ENCODE measurements around the gene LAD1.

LAD1 gene

DNA sequence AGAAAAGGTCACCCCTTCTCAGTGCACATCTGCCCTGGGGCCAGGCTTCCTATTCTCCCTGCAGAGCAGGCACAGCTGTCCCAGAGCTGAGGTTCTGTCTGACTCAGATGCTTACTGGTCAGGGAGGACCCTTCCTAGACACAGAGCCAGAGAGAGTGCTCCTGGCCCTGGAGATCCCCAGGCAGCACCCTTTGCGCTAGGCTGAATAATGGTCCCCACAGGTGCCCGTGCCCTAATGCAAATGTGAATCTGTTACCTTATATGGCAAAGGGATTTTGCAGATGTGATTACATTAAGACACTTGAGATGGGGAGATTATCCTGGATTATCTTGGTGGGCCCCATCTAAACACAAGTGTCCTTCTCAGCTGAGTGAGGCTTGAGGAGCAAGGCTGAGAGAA, 25.0 kb upstream of the LAD1 start:
- TF ChIP-seq POLR2A (IDR thresholded peaks at IDR 0.05; ENCODE audit: low read depth, low read length), result no peak
- DNase-seq (ENCODE audit: insufficient read length, low spot score), result no peak
- FAIRE-seq, result no peak

DNA sequence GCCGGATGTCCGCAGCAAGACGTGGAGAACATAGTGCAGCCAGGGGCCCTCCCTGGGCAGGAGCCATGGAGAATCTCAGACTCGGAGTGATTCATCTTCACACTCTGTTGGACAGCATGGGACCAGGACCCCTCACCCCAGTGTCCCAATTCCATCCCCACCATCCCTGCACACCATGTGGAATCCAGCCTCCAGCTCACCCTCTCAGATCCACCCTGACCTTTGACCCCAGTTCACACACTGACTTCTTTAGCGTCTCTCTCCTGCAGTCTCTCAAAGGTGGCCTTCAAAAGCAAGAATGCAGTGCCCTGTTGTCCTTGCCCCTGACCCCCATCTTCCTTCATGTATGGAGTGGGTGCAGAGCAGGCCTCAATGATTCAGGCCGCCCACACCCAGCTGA, 24.5 kb upstream of the LAD1 start:
- DNase-seq (ENCODE audit: insufficient read length, low spot score), result no peak
- no peak for TF ChIP-seq POLR2A (IDR thresholded peaks at IDR 0.05; ENCODE audit: low read depth, low read length)
- no peak for FAIRE-seq

DNA sequence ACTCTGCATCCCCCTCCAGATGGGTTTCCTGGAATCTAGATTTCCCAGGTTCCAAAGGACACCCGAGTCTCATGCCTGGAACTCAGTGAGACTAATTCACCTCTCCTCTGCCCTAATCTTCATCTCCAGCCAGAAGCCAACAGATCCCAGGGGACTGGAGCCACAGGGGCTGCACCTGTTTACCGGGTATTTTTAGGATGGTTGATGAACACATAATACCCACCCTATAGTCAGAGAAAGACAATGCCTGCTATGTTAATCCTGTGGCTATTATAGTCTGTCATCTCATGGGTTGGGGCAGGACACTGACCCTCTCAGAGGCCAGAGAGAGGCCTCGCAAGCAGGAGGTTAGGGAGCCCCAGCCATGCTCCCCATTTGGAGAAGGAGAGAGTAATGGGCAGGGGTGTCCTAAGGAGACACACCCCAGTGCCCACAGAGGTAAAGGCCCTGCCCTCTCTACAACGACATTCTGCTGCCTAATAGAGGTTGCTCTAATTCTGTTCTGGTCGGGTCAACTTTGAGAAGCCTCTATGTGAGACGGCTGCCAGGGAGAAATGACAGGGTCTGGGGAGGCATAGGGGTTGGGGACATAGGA, 23.4 kb upstream of the LAD1 start:
- FAIRE-seq (no peak), DNase-seq (ENCODE audit: insufficient read length, low spot score) (no peak)
- no peak for TF ChIP-seq POLR2A (IDR thresholded peaks at IDR 0.05; ENCODE audit: low read depth, low read length)

DNA sequence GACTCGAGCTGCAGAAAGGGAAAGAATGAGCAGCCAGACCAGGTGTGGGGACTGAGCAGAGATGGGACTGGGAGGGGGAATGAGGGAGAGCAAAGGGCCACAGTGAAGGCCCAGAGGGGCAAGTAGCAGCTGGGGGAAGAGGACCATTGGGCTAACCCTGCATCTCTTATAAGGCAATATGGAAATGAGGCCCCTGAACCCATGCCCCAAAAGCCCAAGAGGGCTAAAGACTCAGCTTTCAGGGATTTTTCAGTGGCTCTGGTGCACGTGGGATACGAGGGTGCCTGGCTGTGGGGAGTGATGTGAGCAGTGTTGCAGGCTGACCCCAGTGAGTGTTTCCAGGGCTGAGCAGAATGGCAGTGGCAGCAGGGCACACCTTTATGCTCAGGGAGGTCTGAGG, 22.9 kb upstream of the LAD1 start:
- DNase-seq (ENCODE audit: insufficient read length, low spot score) (no peak), FAIRE-seq (no peak)
- no peak for TF ChIP-seq POLR2A (IDR thresholded peaks at IDR 0.05; ENCODE audit: low read depth, low read length)

DNA sequence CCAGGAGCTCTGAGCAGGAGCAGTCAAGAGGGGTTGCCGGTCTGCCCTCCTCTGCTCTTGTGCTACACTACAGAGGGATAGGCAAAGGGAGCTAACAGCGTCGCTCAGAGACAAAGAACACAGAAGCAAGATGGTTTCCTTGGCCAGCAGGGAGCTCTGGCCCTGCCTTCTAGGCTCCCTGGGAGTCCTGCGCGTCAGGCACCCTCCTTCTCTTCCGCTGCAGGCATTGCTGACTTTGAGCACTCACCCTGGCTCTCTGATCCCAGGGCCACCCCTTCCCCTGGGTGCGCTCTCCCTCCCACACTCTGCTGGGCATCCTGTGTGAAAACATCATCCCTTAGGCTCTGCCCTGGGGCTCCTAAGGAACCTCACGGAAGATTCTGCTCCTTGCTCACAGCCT, 21.9 kb upstream of the LAD1 start:
- DNase-seq (ENCODE audit: insufficient read length, low spot score) (no peak), FAIRE-seq (no peak)
- no peak for TF ChIP-seq POLR2A (IDR thresholded peaks at IDR 0.05; ENCODE audit: low read depth, low read length)

DNA sequence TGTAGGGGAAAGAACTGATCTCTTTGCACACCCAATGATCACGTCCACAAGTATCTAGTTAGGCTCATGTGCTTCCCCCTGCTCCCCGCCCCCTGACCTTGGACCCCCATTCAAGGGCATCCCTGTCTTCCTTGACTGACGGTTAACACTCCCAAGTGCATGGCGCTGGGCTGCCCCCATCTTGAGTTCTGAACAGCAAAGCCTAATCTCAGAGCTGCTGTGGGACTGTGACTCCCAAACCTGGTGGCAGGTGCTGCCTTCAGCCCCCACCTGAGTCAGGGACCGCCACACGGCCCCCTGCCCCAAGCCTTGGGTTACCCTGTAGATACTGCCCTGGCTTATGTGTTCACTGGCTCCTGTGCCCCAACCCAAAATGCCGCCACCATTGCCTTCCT, 21.5 kb upstream of the LAD1 start:
- DNase-seq (ENCODE audit: insufficient read length, low spot score) (no peak), FAIRE-seq (no peak)
- no peak for TF ChIP-seq POLR2A (IDR thresholded peaks at IDR 0.05; ENCODE audit: low read depth, low read length)

DNA sequence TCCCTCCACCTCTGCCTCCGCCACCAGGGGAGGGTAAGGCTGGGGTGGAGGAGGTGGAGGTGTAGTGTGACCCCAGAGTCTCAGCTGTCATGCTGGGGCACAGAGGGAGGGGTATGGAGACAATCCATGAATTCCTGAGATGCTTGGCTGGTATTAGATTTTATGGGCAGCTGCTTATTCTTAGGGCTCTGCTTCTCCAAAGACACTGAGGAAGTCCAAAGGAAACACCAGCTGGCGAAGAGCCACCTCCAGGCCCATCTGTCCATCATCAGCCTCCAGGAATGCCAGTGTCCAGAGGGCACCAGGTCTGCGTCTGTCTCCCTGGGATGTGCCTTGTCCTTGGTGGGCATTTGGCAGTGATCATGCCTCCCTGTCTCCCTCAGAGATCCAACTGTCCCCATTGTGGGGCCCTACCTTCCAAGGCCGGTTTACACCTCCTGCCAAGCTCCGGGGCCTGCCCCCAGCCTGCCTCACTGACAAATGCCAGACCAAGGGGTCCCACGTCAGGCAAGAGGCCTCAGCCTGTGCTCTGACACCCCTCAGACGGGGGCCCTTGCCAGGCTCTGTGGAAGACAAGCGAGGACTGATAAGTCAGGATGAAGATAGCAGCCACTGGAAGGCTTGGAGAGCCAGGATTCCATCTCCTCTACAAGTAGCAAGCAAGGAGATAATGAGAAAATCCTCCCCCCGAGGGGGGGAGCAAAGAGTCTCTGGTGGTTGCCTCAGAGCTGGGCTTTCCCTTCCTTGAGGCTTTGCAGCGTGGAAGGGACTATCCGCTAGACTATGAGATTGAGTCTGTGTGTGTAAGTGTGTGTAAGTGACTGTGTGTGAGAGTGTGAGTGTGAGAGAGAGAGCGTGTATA, 20.9 kb upstream of the LAD1 start:
- DNase-seq (ENCODE audit: insufficient read length, low spot score) (no peak), FAIRE-seq (no peak)
- no peak for TF ChIP-seq POLR2A (IDR thresholded peaks at IDR 0.05; ENCODE audit: low read depth, low read length)

DNA sequence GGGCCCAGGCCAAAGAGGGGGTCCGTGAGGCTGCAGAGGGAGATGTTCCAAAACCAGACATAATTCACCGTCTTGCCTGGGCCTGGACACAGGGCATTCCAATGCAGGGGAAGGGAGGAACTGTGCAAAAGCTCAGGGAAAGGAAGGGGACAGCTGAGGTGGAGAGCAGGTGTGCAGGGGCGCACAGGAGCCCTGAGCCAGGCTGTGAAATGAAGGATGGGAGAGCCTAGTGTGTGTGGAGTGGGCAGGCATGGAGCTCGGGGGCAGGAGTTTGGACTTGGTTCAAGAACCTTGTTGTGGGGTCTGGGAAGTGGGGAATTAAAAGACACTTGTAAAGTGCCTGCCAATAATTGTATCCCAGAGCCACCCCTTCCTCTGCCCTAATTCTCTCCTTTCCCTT, 20.1 kb upstream of the LAD1 start:
- no peak for FAIRE-seq
- DNase-seq (ENCODE audit: insufficient read length, low spot score), result no peak
- TF ChIP-seq POLR2A (IDR thresholded peaks at IDR 0.05; ENCODE audit: low read depth, low read length), result no peak

DNA sequence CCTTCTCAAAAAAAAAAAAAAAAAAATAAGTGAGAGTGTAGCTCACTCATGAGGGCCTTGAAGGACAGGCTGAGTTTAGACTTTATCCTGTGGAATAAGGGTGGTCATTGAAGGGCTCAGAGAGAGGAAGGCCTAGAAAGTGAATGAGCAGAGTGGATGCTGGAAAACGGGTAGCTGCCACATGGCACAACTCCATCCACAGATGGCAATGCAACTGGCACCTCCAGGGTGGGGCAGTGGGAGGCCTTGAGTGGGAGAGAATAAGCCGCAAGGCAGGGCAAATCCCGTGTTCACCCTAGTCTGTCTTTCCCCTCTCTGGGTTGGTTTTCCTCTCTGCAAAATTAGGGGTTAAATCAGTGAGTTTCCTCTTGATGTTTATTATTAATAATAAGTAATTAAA, 19.3 kb upstream of the LAD1 start:
- no peak for FAIRE-seq

DNA sequence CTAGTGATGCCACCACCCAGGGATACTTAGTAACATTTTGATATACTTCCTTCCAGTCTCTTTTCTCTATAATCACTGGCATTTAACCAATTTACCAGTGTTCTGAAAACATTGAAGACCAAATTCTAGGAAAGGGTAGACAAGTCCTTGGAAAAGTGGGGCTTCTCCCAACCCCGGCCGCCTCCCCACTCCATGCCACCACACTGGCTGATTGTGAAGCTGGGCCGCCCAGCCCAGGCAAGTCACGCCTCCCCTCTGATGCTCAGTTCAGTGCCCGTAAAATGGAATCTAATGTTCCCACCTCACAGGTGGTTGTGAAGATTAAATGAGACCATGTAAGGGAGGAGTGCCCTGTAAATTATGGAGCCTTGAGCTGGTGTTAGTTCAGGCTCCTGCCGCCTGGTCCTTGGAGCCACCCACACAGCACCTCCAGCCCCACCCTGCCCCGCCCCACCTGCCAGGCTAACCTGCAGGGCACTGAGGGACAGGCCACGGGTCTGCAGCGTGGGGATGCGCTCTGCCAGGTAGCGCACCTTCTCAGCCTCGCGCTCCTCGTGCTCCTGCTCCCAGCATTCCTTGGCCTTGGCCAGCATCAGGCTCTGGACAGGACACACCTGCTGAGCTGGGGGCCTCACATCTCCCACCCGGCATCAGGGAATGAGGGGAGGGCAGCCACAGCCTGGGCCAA, 15.1 kb upstream of the LAD1 start:
- DNase-seq (ENCODE audit: insufficient read length, low spot score) (no peak), FAIRE-seq (no peak)
- no peak for TF ChIP-seq POLR2A (IDR thresholded peaks at IDR 0.05; ENCODE audit: low read depth, low read length)

More for the DNA sequence above, 19.3 kb upstream of the LAD1 start:
- no peak for DNase-seq (ENCODE audit: insufficient read length, low spot score)
- no peak for TF ChIP-seq POLR2A (IDR thresholded peaks at IDR 0.05; ENCODE audit: low read depth, low read length)

DNA sequence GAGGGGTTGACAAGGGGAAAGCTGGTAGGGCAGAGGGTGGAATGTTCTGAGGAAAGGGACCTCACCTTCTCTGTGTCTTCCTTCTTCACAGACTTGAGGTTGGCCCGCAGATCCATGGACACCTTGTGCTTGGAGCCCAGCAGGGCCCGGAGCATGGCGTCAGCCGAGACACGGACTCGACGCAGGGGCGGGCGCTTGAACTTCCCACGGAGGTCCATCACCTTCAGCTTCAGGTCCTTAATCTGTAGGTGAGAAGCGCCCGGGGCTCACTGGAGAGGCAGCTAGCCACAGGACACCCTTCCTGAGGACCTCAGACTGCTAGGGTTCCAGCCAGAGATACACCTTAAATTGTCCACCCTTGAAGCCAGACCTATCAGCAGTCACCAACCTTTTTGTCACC, 12.2 kb upstream of the LAD1 start:
- DNase-seq (ENCODE audit: insufficient read length, low spot score), result no peak
- TF ChIP-seq POLR2A (IDR thresholded peaks at IDR 0.05; ENCODE audit: low read depth, low read length), result no peak
- no peak for FAIRE-seq

DNA sequence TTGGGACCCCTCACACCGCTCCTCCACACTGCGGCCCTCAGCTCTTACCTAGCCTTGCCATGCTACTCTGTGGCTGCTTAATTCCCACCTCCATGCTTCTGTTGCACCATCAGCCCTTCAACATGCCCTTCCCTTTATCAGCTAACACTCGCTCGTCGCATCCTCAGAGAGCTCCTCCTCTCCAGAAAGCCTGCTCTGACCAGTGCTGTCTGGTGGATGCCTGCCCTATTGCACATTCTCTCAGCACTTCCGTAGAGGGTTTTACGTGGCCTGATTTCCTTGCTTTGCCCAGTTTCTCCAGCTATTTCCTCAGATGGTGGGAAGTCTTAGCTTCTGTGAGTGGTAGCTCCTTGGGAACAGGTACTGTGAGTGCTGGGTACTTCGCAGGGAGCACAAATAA, 10.3 kb upstream of the LAD1 start:
- TF ChIP-seq POLR2A (IDR thresholded peaks at IDR 0.05; ENCODE audit: low read depth, low read length), result no peak
- DNase-seq (ENCODE audit: insufficient read length, low spot score) (no peak), FAIRE-seq (no peak)

DNA sequence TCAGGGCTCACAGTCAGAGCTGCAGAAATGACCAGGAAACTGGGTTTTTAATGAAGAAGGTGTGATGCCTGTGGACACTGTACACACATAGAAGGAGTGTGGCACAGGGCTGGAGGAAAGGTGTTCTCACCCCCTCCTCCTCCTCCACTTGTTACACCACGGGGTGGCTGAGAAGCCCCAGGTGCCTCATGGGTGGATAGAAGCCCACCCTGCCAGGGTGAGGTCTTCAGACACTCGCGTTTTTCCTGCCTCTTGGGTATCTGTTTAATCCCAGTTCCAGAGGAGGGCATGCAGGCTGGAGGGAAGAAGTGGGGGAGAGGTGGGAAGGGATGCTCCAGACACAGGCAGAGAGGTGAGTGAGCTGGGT, 9.7 kb upstream of the LAD1 start:
- no peak for DNase-seq (ENCODE audit: insufficient read length, low spot score)
- no peak for TF ChIP-seq POLR2A (IDR thresholded peaks at IDR 0.05; ENCODE audit: low read depth, low read length)

DNA sequence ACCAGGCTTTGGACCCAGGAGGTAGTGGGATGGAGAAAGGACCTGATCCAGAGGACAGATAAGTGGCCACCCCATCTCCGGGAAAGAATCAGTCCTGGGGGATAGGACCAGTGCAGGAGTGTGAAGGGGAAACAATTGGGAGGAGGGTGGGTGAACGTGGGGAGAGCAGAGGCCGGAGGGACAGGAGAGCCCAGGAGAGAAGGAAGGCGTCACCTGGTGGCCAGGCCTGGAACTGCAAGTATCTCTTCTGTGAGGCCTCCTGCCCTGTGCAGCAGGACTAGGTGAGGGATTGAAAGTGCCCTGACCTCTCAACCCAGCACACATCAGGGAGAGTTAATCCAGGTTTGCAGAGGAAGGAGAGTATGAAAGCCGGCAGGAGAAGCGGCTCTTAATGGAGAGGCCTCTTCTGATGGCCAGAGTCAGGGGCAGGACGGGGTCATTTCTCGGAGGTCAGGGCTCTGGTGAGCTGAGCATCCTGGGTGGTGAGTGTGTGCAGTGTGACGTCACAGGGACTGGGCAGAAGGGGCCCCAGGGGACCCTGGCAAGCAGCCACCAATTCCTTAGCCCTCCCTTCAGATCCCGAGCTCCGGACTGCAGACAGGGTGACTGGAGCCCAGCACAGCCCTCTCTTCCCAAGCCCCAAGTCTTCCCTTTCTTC, 9.2 kb upstream of the LAD1 start:
- no peak for TF ChIP-seq POLR2A (IDR thresholded peaks at IDR 0.05; ENCODE audit: low read depth, low read length)
- DNase-seq (ENCODE audit: insufficient read length, low spot score), result peak; percentile 91
- no peak for FAIRE-seq

More for the DNA sequence above, 9.7 kb upstream of the LAD1 start:
- FAIRE-seq, result no peak

Measured in H54 (cell line).